Gastroesophageal sphincter (tissue), 4 donors: Measurements from ENCODE around the gene HLCS. TPM values are rescaled to one million over a fixed set of nuclear protein-coding genes. Genes with fewer than 3 reads are reported as not detected.

Experiments used
- ATAC-seq: fragments of 150-250 bp; one replicate; pipeline ENCODE4 v1.9.1; 2016; ENCODE audit warnings: mild to moderate bottlenecking, moderate library complexity
- H3K27ac ChIP-seq, 4 donors: fragments of 200-600 bp; sonication (generic) in 3 of 4; 1 replicate in 3 of 4; 2 replicates in 1 of 4; pipeline ENCODE4 v1.5.1; 2016 to 2019
- H3K27me3 ChIP-seq: fragments of 200-600 bp; sonication (generic); one replicate; pipeline ENCODE4 v1.5.1; 2019
- H3K36me3 ChIP-seq, 2 donors: fragments of 200-600 bp; sonication (generic); one replicate each; pipeline ENCODE4 v1.5.1; 2019; ENCODE audit warnings: control low read depth in 1 of 2
- H3K4me1 ChIP-seq, 3 donors: fragments of 200-600 bp; sonication (generic); 1 replicate in 2 of 3; 2 replicates in 1 of 3; pipeline ENCODE4 v1.5.1; 2016 to 2019; ENCODE audit warnings: control low read depth in 2 of 3
- H3K4me3 ChIP-seq, 2 donors: fragments of 200-600 bp; sonication (generic); one replicate each; pipeline ENCODE4 v1.5.1; 2019; ENCODE audit warnings: mild to moderate bottlenecking in 1 of 2, moderate library complexity in 1 of 2
- H3K9me3 ChIP-seq, 3 donors: fragments of 200-600 bp; sonication (generic); one replicate each; pipeline ENCODE4 v1.5.1; 2017 to 2019; ENCODE audit warnings: control low read depth in 2 of 3
- CTCF ChIP-seq, 4 experiments: fragments of 200-600 bp in 2 of 4; fragments of 450-650 bp in 2 of 4; sonication (generic) in 1 of 4; IDR thresholded peaks; one replicate each; pipeline ENCODE4 v1.5.1; 2017 to 2019; ENCODE audit warnings: antibody characterized with exemption in 4 of 4, mild to moderate bottlenecking in 2 of 4, moderate library complexity in 2 of 4
- EP300 ChIP-seq: sonication (generic); formaldehyde crosslinking; IDR thresholded peaks from one replicate; pipeline ENCODE4 v1.6.1; 2017; ENCODE audit warnings: antibody characterized with exemption, mild to moderate bottlenecking
- POLR2A ChIP-seq, 2 donors: fragments of 450-650 bp; IDR thresholded peaks; one replicate each; pipeline ENCODE4 v1.6.1; 2017; ENCODE audit warnings: antibody characterized with exemption in 2 of 2, mild to moderate bottlenecking in 2 of 2, moderate library complexity in 1 of 2
- POLR2AphosphoS5 ChIP-seq: sonication (generic); formaldehyde crosslinking; IDR thresholded peaks from one replicate; pipeline ENCODE4 v1.6.1; 2017; ENCODE audit warnings: antibody characterized with exemption
- WGBS, 2 donors: methylation state at CpG; one replicate each; pipeline ENCODE4 v1.1.5; 2018; ENCODE audit warnings: low coverage in 1 of 2; 5-methylcytosine and 5-hydroxymethylcytosine counted together
- total RNA-seq, 4 donors: library from RNA; depleted of rRNA; stranded (reverse); fragments of >200 nt; gene quantifications; one replicate each; pipeline ENCODE4 v1.1.0, GENCODE V29; 2016

The HLCS gene
- total RNA-seq, 4 donors from 2014 or later = 14.4 to 33.3 (median 24.9) TPM

- no peaks in the 10 kb centered on the region for H3K9me3 ChIP-seq
- ATAC-seq = no peak
- WGBS, 2 donors = 90 to 97% methylated on average over 3 of the region's 4 CpGs
- H3K4me1 ChIP-seq = peaks cover 0 to 15% (median 3%) of the 10 kb centered on the region in 3 donors
- H3K4me3 ChIP-seq = no peak overlapping the region
- no peaks in the 10 kb centered on the region for H3K36me3 ChIP-seq
- TF ChIP-seq POLR2A (IDR thresholded peaks at IDR 0.05) = no peak
- H3K27ac ChIP-seq = no peak overlapping the region
- H3K27me3 ChIP-seq = no peaks in the 10 kb centered on the region
Observed at GRCh38 chr21:36863260-36863659, 103.2 kb downstream of the HLCS start.

GRCh38 chr21:36861595-36862323, 104.7 kb downstream of the HLCS start:
- Histone ChIP-seq H3K27me3 (no peaks in the 10 kb centered on the region), H3K4me1 (peaks cover 0 to 11% (median 3%) of the 10 kb centered on the region in 3 donors), H3K9me3 (no peaks in the 10 kb centered on the region), H3K4me3 (no peak overlapping the region), H3K36me3 (no peaks in the 10 kb centered on the region), H3K27ac (no peak overlapping the region)
- 78 to 91% methylated on average over 2 to 4 of the region's 4 CpGs for WGBS, 2 donors
- ATAC-seq = no peak
- TF ChIP-seq POLR2A (IDR thresholded peaks at IDR 0.05) (no peak), POLR2AphosphoS5 (no peak), CTCF (IDR thresholded peaks at IDR 0.05) (no peak), EP300 (no peak)

GRCh38 chr21:36860736-36861594, 105.5 kb downstream of the HLCS start:
- TF ChIP-seq CTCF (IDR thresholded peaks at IDR 0.05) (no peak), EP300 (no peak), POLR2A (IDR thresholded peaks at IDR 0.05) (no peak), POLR2AphosphoS5 (no peak)
- Histone ChIP-seq H3K36me3 (no peaks in the 10 kb centered on the region), H3K27me3 (no peaks in the 10 kb centered on the region), H3K9me3 (no peaks in the 10 kb centered on the region), H3K4me1 (peaks cover 0 to 11% (median 3%) of the 10 kb centered on the region in 3 donors), H3K27ac (peak overlapping the region in 2 of 4 donors; percentile 7 to 11), H3K4me3 (no peak overlapping the region)
- ATAC-seq = no peak
- 59 to 64% methylated on average over 7 of the region's 8 CpGs for WGBS, 2 donors

GRCh38 chr21:36859744-36860501, 106.5 kb downstream of the HLCS start:
- Histone ChIP-seq H3K4me1 (peaks cover 0 to 11% (median 3%) of the 10 kb centered on the region in 3 donors), H3K27me3 (no peaks in the 10 kb centered on the region), H3K9me3 (no peaks in the 10 kb centered on the region), H3K27ac (peak overlapping the region in 1 of 4 donors; percentile 11), H3K4me3 (no peak overlapping the region), H3K36me3 (no peaks in the 10 kb centered on the region)
- TF ChIP-seq POLR2A (IDR thresholded peaks at IDR 0.05) (no peak), POLR2AphosphoS5 (no peak), EP300 (no peak), CTCF (IDR thresholded peaks at IDR 0.05) (no peak)
- WGBS, 2 donors = 75 to 93% methylated on average over 3 of the region's 8 CpGs
- peak; percentile 92 for ATAC-seq

- TF ChIP-seq POLR2A (IDR thresholded peaks at IDR 0.05) (no peak), CTCF (IDR thresholded peaks at IDR 0.05) (no peak), EP300 (no peak), POLR2AphosphoS5 (no peak)
- no peak overlapping the region for H3K4me3 ChIP-seq
- peaks cover 0 to 11% (median 3%) of the 10 kb centered on the region in 3 donors for H3K4me1 ChIP-seq
- no peaks in the 10 kb centered on the region for H3K9me3 ChIP-seq
- no peaks in the 10 kb centered on the region for H3K27me3 ChIP-seq
- H3K36me3 ChIP-seq = no peaks in the 10 kb centered on the region
- H3K27ac ChIP-seq = no peak overlapping the region
- no peak for ATAC-seq
- WGBS, 2 donors = 82 to 89% methylated on average over 6 to 7 of the region's 7 CpGs
Observed at GRCh38 chr21:36858320-36858957, 108.0 kb downstream of the HLCS start.
